Amniotic stem cell (primary cell): ENCODE measurements around the gene SLC25A20.
"Not testable (repeated sequence)": the region's sequence is repeated elsewhere in the genome, so short reads cannot be mapped to it uniquely, and the experiment has no call there.

Source experiments
- DNase-seq: peaks from one replicate; lab custom pipeline; 2025; lab: John Stamatoyannopoulos, UW

Gene SLC25A20

DNA sequence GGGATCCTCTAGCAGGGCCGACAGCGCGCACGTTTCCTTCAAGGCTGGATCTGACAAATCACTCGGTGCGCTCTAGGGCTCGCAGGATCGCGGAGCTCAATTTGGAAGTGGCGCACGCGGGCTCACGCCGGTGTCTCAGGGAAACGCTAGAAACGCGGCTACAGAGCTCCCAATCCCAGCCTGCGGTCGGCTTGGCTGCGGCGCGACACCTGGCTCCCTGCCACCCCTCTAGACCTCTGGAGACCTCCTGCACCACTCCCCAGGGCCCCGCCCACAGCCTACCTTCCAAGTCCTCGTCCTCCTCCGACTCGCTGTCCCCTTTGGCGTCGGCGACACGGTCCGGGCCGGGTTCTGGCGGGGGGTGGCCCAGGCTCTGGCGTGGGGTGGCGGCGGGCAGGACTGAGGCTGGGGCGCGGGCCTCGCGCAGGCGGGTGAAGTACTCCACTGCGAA, 51.6 kb downstream of the SLC25A20 start:
- peak; percentile 63 for DNase-seq

DNA sequence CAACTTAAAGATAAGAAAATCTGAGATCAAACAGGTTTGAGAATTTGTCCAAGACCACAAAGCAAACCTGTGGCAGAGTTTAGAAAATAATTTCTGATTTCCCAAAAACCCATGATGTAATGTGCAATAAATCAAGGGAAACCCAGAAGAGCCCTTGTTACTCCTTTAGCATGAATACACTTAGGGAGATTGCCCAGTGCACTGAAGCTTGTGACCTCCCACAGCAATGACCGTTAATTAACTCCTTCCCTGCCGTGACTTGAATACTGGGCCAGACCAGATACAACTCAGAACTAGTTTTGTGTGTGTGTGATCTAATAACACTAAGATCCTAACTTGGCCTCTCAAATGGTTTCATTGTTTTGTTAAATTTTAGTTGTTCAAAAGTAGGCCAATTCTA, 53.5 kb downstream of the SLC25A20 start:
- DNase-seq: no peak

GRCh38 chr3:48837163-48837562, 61.5 kb downstream of the SLC25A20 start:
- DNase-seq: no peak

DNA sequence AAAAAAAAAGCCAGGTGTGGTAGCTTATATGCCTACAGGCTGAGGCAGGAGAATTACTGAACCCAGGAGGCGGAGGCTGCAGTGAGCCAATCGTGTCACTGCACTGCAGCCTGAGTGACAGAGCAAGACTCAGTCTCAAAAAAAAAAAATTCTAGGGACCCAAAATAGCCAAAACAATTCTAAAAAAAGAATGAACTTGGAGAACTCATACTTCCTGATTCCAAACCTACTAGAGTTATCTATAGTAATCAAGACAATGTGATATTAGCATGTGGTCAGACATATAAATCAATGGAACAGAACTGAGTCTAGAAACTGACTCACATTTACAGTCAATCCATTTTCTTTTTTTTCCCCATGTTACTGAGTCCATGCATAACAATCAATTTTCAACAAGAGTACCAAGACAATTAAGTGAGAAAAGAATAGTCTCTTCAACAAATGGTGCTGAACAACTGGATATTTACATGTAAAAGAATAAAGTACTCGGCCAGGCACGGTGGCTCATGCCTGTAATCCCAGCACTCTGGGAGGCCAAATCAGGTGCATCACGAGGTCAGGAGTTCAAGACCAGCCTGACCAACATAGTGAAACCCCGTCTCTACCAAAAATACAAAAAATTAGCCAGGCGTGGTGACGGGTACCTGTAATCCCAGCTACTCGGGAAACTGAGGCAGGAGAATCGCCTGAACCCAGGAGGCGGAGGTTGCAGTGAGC, 62.9 kb downstream of the SLC25A20 start:
- DNase-seq: no peak

- no peak for DNase-seq
Measured at GRCh38 chr3:48832684-48833083, 66.0 kb downstream of the SLC25A20 start.

DNA sequence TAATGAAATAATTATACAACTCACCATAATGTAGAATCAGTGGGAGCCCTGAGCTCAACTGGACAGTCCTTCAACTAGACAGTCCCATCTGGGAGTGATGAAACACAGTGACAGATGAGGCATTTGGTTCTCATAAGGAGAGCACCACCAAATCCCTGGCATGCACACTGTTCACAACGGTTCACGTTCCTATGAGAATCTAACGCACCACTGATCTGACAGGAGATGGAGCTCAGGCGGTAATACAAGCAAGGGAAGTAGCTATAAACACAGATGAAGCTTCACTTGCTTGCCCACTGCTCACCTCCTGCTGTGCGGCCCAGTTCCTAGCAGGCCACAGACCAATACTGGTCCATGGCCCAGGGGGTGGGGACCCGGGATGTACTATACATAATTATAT, 68.0 kb downstream of the SLC25A20 start:
- DNase-seq: no peak

DNA sequence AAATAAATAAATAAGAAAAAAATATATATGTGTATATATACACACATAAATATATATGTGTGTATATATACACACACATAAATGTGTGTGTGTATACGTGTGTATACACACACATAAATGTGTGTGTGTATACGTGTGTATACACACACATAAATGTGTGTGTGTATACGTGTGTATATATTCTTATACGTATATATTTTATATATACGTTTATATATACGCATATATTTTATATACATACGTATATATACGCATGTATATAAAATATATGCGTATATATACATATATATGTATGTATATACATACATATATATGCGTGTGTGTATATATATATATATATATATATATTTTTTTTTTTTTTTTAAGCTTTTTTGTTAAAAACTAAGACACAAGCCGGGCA, 69.2 kb downstream of the SLC25A20 start:
- DNase-seq: not testable (repeated sequence)

- DNase-seq: not testable (repeated sequence)
Measured at GRCh38 chr3:48827874-48828273, 70.8 kb downstream of the SLC25A20 start.

DNA sequence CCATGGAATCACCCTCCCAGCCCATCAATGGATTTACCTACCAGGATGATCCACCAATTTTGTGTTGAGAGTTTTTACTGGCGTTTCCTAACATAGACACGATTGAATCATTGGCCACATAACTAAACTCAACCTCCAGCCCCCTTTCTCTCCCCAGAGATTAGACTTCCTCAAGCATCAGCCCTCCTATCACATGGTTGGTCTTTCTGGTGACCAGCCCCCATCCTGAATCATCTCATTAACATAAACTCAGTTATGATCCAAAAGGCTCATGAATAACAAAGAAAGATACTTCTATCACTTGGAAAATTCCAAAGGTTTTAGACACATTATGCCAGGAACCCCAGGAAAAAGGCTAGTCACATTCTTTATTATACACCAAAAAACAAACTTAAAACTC, 72.2 kb downstream of the SLC25A20 start:
- peak; percentile 84 for DNase-seq

DNA sequence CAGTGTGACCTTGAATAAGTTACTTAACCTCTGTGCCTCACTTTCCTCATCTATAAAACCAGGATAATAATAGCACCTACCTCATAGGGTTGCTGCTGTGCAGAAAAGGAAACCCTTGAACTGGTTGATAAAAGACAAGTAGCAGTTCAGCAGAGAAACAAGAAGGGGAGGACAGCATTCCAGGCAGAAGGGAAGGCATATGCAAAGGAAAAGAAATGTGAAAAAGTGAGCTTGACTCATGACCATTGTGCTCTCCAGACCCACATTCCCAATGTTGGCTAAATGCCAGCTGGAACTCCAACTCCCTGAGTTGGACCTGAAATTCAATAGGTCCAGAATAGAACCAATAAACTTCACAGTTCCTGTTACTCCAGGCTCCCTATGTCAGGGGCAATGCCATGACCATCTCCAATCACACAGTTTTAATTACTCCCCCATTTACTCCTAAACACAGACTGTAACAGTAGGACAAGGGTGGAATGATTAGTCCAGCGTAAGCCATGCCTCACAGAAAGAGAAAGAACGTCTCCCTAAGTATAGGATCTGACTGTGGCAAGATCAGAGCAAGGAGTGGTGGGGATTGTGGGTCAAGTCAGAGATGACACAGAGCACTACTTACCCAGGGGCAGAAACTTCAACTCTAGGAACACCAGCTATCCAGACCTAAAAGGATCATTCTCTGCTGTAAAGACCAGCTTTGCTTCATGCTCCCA, 77.9 kb downstream of the SLC25A20 start:
- no peak for DNase-seq

GRCh38 chr3:48819234-48820221, 79.2 kb downstream of the SLC25A20 start:
- no peak for DNase-seq

GRCh38 chr3:48811524-48811923, 87.2 kb downstream of the SLC25A20 start:
- DNase-seq: no peak
